Activated CD8-positive, alpha-beta memory T cell treated with anti-CD3 and anti-CD28 coated beads, Interleukin-2, amount 50 U/mL, for 24 hours (primary cell): Measurements from ENCODE around the gene DIPK1A.
"Not testable (repeated sequence)": the region's sequence is repeated elsewhere in the genome, so short reads cannot be mapped to it uniquely, and the experiment has no call there.

Experiments used
- DNase-seq: peaks from one replicate; pipeline ENCODE4 v3.0.0-alpha.2; 2020; ENCODE audit errors: extremely low read depth

The DIPK1A gene

GRCh38 chr1:92980732-92981647 is 19.7 kb upstream of the DIPK1A start:
- DNase-seq: no peak

DNA sequence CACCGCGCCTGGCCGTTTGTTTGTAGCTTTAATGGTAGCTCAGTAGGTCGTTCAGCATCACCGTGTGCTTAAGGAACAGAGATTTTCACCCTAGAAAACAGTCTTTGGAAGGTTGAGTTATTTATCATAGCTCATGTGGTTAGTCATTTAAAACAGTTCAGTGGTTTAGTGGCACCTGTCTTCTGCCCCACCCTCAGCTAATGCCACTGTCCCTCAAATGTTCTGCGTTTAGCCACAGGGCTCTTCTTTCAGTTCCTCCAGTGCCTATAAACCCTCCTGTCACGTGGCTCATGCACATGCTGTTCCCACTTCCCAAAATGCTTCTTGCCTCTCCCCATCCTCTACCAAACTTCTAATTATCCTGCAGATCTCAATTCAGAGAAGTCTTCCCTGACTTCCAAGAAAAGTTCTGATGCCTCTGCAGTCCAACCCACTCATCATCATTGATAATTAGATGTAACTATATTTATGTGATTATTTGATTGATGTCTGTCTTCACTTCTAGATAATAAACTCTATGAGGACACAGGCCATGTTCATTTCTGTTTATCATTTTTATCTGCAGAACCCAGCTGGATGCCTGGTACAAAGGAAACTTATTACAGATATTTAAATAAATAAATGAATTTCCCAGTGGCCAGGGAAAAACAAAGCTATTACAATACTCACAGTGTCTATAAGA is 14.4 kb upstream of the DIPK1A start:
- DNase-seq: no peak

DNA sequence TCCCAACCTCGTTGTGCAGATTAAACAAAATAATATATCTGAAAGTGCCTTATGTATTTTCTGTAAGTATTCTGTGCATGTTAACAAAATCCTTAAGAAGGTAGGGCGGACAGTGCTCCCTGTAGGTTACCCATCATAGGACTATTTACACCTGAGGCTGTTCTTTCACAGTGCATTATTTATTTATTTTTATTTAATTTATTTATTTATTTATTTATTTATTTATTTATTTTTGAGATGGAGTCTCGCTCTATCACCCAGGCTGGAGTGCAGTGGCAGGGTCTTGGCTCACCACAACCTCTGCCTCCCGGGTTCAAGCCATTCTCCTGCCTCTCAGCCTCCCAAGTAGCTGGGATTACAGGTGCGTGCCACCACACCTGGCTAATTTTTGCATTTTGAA is 12.8 kb upstream of the DIPK1A start:
- DNase-seq: not testable (repeated sequence)

DNA sequence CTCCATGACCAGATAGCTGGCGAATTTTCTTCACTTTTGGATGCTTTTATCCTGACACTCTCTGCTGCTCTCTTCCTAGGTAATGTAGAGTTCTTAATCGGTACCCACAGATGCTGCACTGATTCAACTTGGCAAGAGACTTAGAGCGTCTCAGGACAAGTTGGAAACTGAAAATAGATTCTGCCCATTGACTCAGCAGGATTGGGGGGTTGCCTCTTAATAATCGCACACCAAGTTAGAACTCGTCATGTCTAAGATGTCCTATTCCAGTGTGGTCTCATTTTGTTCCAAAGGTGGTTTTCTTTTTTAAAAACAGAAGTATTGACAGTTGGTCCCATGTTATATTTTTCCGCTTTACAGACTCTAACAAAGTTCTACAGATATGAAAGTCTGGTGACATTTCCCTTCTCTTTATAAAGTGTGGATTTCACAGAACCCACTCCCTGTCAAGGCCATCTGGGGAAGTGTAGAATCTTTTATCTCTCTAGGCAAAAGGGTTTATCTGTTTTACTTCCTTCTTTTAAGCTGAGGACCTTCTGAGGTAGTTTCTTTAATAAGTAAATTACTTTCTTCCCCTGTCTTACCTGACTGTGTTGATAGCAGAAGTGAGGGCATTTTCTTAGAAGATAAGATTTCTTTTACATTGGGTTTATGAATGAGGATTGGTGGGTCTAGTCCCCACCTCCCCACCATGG is 12.1 kb upstream of the DIPK1A start:
- no peak for DNase-seq

- DNase-seq: no peak
Measured at GRCh38 chr1:92972409-92973129, 11.3 kb upstream of the DIPK1A start.

- not testable (repeated sequence) for DNase-seq
Measured at GRCh38 chr1:92971932-92972331, 10.7 kb upstream of the DIPK1A start.

DNA sequence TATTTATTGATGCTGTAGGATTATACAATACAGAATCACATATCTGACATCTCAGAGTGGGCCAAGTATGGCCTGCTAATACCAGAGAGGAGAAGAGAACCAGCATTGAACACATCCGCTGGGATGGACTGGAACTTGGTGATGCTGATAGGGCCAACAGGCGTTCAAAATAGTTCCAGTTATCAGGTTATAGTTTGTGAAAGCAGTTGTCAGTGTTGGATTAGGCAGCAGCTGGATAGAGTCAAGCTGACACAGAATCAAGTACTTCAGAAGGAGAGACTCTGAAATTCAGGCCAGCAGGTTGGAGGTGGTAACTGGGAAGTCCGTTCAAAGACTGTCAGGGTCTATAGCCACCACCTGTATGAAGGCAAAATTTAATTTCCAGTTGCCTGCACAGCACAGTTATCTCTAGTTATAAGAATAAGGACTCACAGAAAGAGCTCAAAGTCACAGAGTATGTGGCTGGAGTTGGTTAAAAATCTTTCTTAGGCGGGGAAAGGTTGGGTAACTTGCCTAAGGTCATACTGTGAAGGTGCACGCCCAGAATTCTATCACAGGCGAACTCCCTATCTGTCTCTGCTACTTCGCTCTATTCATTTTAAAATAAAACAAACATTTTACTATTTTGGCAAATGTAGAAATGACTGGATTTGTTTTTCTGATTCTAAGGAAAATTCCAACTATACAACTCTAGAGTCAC is 9.9 kb upstream of the DIPK1A start:
- DNase-seq: no peak

DNA sequence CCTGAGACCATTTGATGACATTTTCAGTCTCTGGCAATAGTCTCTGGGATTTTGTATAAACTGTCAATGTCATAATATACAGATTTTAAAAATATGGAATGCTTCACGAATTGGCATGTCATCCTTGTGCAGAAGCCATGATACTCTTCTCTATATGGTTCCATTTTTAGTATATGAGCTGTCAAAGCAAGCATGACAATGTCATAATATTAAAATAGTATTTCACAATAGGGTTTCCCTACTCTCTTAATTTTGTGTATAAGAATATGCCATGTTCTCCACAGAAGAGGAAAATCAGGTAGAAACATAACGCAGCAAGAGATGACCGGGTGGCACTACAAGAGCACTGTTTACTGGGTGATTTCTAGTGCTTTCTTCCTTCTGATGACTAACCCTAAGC is 8.3 kb upstream of the DIPK1A start:
- DNase-seq: no peak

DNA sequence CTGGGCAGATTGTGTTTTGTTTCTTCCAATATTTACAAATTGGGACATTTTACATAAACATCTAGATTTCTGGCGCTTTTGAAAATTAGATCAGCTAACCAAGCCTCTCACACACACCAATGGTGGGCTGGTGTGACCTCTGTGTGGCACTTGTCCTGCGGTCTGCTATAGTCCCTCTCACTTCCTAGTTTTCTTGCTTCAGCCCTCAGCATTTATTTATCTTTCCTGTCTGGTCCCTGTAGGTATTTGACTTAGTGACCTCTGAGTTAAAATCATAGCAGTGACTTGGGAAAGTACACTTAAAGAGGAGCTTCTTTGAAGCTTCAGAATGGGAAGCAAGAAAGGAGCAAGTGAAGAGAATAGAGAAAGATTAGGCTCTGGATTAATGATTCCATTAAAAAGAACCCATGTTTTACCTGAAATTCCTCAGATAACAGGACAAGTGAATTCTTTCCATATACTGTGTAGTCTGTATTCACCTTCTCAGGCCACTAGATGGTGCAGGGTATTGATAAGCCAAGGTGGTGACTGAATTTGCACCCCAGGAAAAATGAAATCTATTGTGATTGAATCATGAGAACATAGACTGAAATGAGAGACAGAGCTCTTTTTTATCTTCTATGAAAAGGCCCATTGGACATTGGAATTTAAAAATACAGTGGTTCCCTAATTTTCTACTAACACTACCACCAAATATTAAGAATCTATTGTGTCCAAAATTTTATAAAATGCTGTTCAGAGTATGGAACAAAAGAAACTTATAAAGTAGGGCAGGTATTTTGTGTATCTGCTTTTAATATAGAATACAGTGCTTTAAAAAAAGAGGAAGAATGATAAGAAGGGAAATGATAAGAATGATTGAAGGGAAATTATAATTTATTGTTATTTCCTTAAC is 7.1 kb upstream of the DIPK1A start:
- no peak for DNase-seq

- DNase-seq: no peak
Measured at GRCh38 chr1:92964998-92965397, 3.7 kb upstream of the DIPK1A start.

- DNase-seq: no peak
Measured at GRCh38 chr1:92964316-92964715, 3.1 kb upstream of the DIPK1A start.

GRCh38 chr1:92961896-92962752 is 862 bp upstream of the DIPK1A start:
- DNase-seq: no peak

- DNase-seq: no peak
Measured at GRCh38 chr1:92960395-92961130, 699 bp downstream of the DIPK1A start.

GRCh38 chr1:92958203-92958970 is 2.9 kb downstream of the DIPK1A start:
- DNase-seq: no peak

GRCh38 chr1:92957030-92957734 is 4.1 kb downstream of the DIPK1A start:
- no peak for DNase-seq

- no peak for DNase-seq
Measured at GRCh38 chr1:92956254-92957029, 4.8 kb downstream of the DIPK1A start.
